Liver (tissue), 9 donors: Measurements from ENCODE around the gene UXS1. TPM values are rescaled to one million over a fixed set of nuclear protein-coding genes. Genes with fewer than 3 reads are reported as not detected.
"Not testable (repeated sequence)": the region's sequence is repeated elsewhere in the genome, so short reads cannot be mapped to it uniquely, and the experiment has no call there.

Experiments used
- DNase-seq: peaks from one replicate; pipeline ENCODE4 v3.0.0-alpha.2; 2017; ENCODE audit warnings: low spot score
- H3K27ac ChIP-seq, 2 donors: one replicate each; pipeline ENCODE4 v1.7.0; 2013; ENCODE audit warnings: inconsistent platforms in 2 of 2, low read length in 2 of 2, control low read depth in 1 of 2, low read depth in 1 of 2, mild to moderate bottlenecking in 1 of 2
- H3K27me3 ChIP-seq, 4 donors: one replicate each; pipeline versions ENCODE4 v1.6.1 to v1.7.0; 2013; ENCODE audit warnings: low read length in 3 of 4, inconsistent platforms in 1 of 4, mild to moderate bottlenecking in 1 of 4, moderate library complexity in 1 of 4; ENCODE audit not compliant: control insufficient read depth in 4 of 4, insufficient read depth in 4 of 4
- H3K36me3 ChIP-seq, 4 donors: one replicate each; pipeline versions ENCODE4 v1.6.1 to v1.7.0; 2013; ENCODE audit warnings: low read length in 3 of 4, mild to moderate bottlenecking in 3 of 4, low read depth in 1 of 4, moderate library complexity in 1 of 4; ENCODE audit not compliant: control insufficient read depth in 4 of 4, insufficient read depth in 3 of 4
- H3K4me1 ChIP-seq, 4 donors: one replicate each; pipeline versions ENCODE4 v1.6.1 to v1.7.0; 2013; ENCODE audit warnings: low read length in 3 of 4, mild to moderate bottlenecking in 3 of 4, moderate library complexity in 1 of 4; ENCODE audit not compliant: control insufficient read depth in 4 of 4, insufficient read depth in 4 of 4
- H3K4me3 ChIP-seq, 3 donors: one replicate each; pipeline versions ENCODE4 v1.6.1 to v1.7.0; 2013; ENCODE audit warnings: low read length in 3 of 3, control low read depth in 1 of 3, low read depth in 1 of 3, mild to moderate bottlenecking in 1 of 3
- H3K9ac ChIP-seq, 2 donors: one replicate each; pipeline ENCODE4 v1.7.0; 2013; ENCODE audit warnings: low read length in 2 of 2, mild to moderate bottlenecking in 2 of 2, moderate library complexity in 2 of 2, control low read depth in 1 of 2, low read depth in 1 of 2
- H3K9me3 ChIP-seq, 4 donors: one replicate each; pipeline versions ENCODE4 v1.6.1 to v1.7.0; 2013; ENCODE audit warnings: low read length in 3 of 4; ENCODE audit not compliant: control insufficient read depth in 4 of 4
- CTCF ChIP-seq: fragments of 150-350 bp; IDR thresholded peaks from 2 replicates; pipeline ENCODE4 v1.5.1; 2017; ENCODE audit warnings: improper control_type of control experiment, low read depth, low read length; ENCODE audit not compliant: missing input control
- EGR1 ChIP-seq, 2 donors: IDR thresholded peaks; 2 replicates each; pipeline ENCODE4 v1.6.1; 2016 to 2018; ENCODE audit warnings: antibody characterized with exemption in 2 of 2, low read depth in 2 of 2
- FOXA2 ChIP-seq: IDR thresholded peaks from 2 replicates; pipeline ENCODE4 v1.6.1; 2016; ENCODE audit warnings: antibody characterized with exemption
- GABPA ChIP-seq, 2 donors: IDR thresholded peaks in 1 of 2; conservative IDR thresholded peaks in 1 of 2; 2 replicates each; pipeline ENCODE4 v1.6.1; 2016; ENCODE audit warnings: antibody characterized with exemption in 2 of 2, mild to moderate bottlenecking in 1 of 2, moderate library complexity in 1 of 2
- HNF4A ChIP-seq, 2 donors: conservative IDR thresholded peaks; 2 replicates each; pipeline ENCODE4 v1.6.1; 2016; ENCODE audit warnings: antibody characterized with exemption in 2 of 2, mild to moderate bottlenecking in 2 of 2
- JUND ChIP-seq, 2 donors: IDR thresholded peaks; 2 replicates each; pipeline ENCODE4 v1.6.1; 2016; ENCODE audit warnings: antibody characterized with exemption in 2 of 2
- MAX ChIP-seq: IDR thresholded peaks from 2 replicates; pipeline ENCODE4 v1.6.1; 2016; ENCODE audit warnings: antibody characterized with exemption
- NR2F2 ChIP-seq: IDR thresholded peaks from 2 replicates; pipeline ENCODE4 v1.6.1; 2016; ENCODE audit warnings: antibody characterized with exemption
- RAD21 ChIP-seq, 2 donors: IDR thresholded peaks; 2 replicates each; pipeline ENCODE4 v1.6.1; 2016; ENCODE audit warnings: antibody characterized with exemption in 2 of 2, mild to moderate bottlenecking in 2 of 2
- SP1 ChIP-seq: IDR thresholded peaks from 2 replicates; pipeline ENCODE4 v1.6.1; 2018; ENCODE audit warnings: antibody characterized with exemption, mild to moderate bottlenecking
- ZBTB33 ChIP-seq: IDR thresholded peaks from 2 replicates; pipeline ENCODE4 v1.6.1; 2016; ENCODE audit warnings: antibody characterized with exemption
- WGBS: extraction: QIAGEN DNeasy Blood & Tissue Kit; methylation state at CpG from one replicate; pipeline ENCODE4 v1.1.7; 2013; 5-methylcytosine and 5-hydroxymethylcytosine counted together
- polyA plus RNA-seq, 2 donors: library from polyadenylated mRNA; stranded (reverse) in 1 of 2; unstranded in 1 of 2; fragments of 200-250 nt in 1 of 2; fragments of >200 nt in 1 of 2; fragmentation: Nextera tagmentation in 1 of 2; extraction: Ambion mirVana in 1 of 2; gene quantifications; one replicate each; pipeline versions ENCODE4 v1.2.1 to v1.2.3, GENCODE V29; 2013 to 2015
- total RNA-seq, 2 donors: library from RNA; depleted of rRNA; stranded (reverse); fragments of >200 nt; gene quantifications; one replicate each; pipeline ENCODE4 v1.2.3, GENCODE V29; 2014
- donor health status: healthy.
- donor health status: healthy.
- donor health status: healthy.
- donor health status: healthy.
- donor health status: healthy.

Gene UXS1
- total and polyA plus RNA-seq, 4 donors: 8.8 to 19.9 (median 10.0) TPM

GRCh38 chr2:106223347-106223746 lies 29.2 kb upstream of the UXS1 start:
- H3K36me3 ChIP-seq: no peaks in the 10 kb centered on the region
- no peak for TF ChIP-seq HNF4A (conservative IDR thresholded peaks at IDR 0.05)
- no peak for TF ChIP-seq MAX
- no peak for TF ChIP-seq JUND (IDR thresholded peaks at IDR 0.05)
- no peak overlapping the region for H3K4me3 ChIP-seq
- no peaks in the 10 kb centered on the region for H3K9me3 ChIP-seq
- H3K4me1 ChIP-seq: no peaks in the 10 kb centered on the region
- no peak overlapping the region for H3K9ac ChIP-seq
- H3K27ac ChIP-seq: no peak overlapping the region
- no peaks in the 10 kb centered on the region for H3K27me3 ChIP-seq
- no peak for DNase-seq
- WGBS: 77% methylated on average over 5 of the region's 5 CpGs

GRCh38 chr2:106222057-106222456 lies 28.0 kb upstream of the UXS1 start:
- not testable (repeated sequence) for DNase-seq, H3K27ac ChIP-seq, H3K9ac ChIP-seq, H3K4me3 ChIP-seq, H3K36me3 ChIP-seq, H3K27me3 ChIP-seq, H3K9me3 ChIP-seq, H3K4me1 ChIP-seq
- 94% methylated on average over 5 of the region's 5 CpGs for WGBS

GRCh38 chr2:106219813-106220212 lies 25.7 kb upstream of the UXS1 start:
- no peaks in the 10 kb centered on the region for H3K4me1 ChIP-seq
- H3K9ac ChIP-seq: no peak overlapping the region
- no peak overlapping the region for H3K27ac ChIP-seq
- no peak overlapping the region for H3K4me3 ChIP-seq
- no peak for DNase-seq
- no peaks in the 10 kb centered on the region for H3K9me3 ChIP-seq
- H3K36me3 ChIP-seq: no peaks in the 10 kb centered on the region
- 87% methylated on average over 3 of the region's 3 CpGs for WGBS
- no peak for TF ChIP-seq HNF4A (conservative IDR thresholded peaks at IDR 0.05)
- no peak for TF ChIP-seq CTCF
- TF ChIP-seq RAD21 (IDR thresholded peaks at IDR 0.05): no peak
- no peak for TF ChIP-seq EGR1 (IDR thresholded peaks at IDR 0.05; ENCODE audit: low read depth in 2 of 2)
- TF ChIP-seq SP1: no peak
- TF ChIP-seq ZBTB33: no peak
- TF ChIP-seq FOXA2: no peak
- no peak for TF ChIP-seq GABPA (IDR thresholded peaks at IDR 0.05 in 1 of 2, conservative IDR thresholded peaks at IDR 0.05 in 1 of 2)
- TF ChIP-seq NR2F2: no peak
- no peaks in the 10 kb centered on the region for H3K27me3 ChIP-seq

- H3K9me3 ChIP-seq, H3K4me1 ChIP-seq, H3K4me3 ChIP-seq, H3K27ac ChIP-seq, H3K36me3 ChIP-seq, DNase-seq, H3K9ac ChIP-seq, H3K27me3 ChIP-seq: not testable (repeated sequence)
- 78% methylated on average over 6 of the region's 8 CpGs for WGBS
These were observed 25.1 kb upstream of the UXS1 start for GRCh38 chr2:106219157-106219556.
